GM23248 (cell line): ENCODE results near the gene RPL13. TPM values are rescaled to one million over a fixed set of nuclear protein-coding genes. Genes with fewer than 3 reads are reported as not detected.

ENCODE experiments used
- DNase-seq: peaks from one replicate; pipeline ENCODE4 v3.0.0-alpha.2; 2015
- H2AFZ ChIP-seq: fragments of 200-600 bp; sonication (generic); 2 replicates; pipeline ENCODE4 v1.6.1; 2016; ENCODE audit warnings: antibody characterized with exemption
- H3F3A ChIP-seq: fragments of 200-600 bp; sonication (generic); 2 replicates; pipeline ENCODE4 v1.6.1; 2016; ENCODE audit warnings: mild to moderate bottlenecking, antibody characterized with exemption, mixed run types; ENCODE audit not compliant: insufficient read depth
- H3K27ac ChIP-seq: fragments of 200-600 bp; sonication (generic); 2 replicates; pipeline ENCODE4 v1.5.1; 2016; ENCODE audit warnings: mild to moderate bottlenecking
- H3K27me3 ChIP-seq: fragments of 200-600 bp; sonication (generic); replicated peaks from 2 replicates; pipeline ENCODE4 v1.6.1; 2016; ENCODE audit warnings: mild to moderate bottlenecking; ENCODE audit not compliant: insufficient read depth
- H3K36me3 ChIP-seq: fragments of 200-600 bp; sonication (generic); 2 replicates; pipeline ENCODE4 v1.6.1; 2016; ENCODE audit warnings: low read depth, mild to moderate bottlenecking
- H3K4me1 ChIP-seq: fragments of 200-600 bp; sonication (generic); 2 replicates; pipeline ENCODE4 v1.6.1; 2016; ENCODE audit warnings: mild to moderate bottlenecking; ENCODE audit not compliant: insufficient read depth
- H3K4me2 ChIP-seq: fragments of 200-600 bp; sonication (generic); one replicate; pipeline ENCODE4 v1.6.1; 2016; ENCODE audit warnings: mild to moderate bottlenecking; ENCODE audit not compliant: unreplicated experiment
- H3K4me3 ChIP-seq: fragments of 200-600 bp; sonication (generic); 2 replicates; pipeline ENCODE4 v1.5.1; 2016; ENCODE audit warnings: mild to moderate bottlenecking
- H3K79me2 ChIP-seq: fragments of 200-600 bp; sonication (generic); 2 replicates; pipeline ENCODE4 v1.6.1; 2016; ENCODE audit warnings: mild to moderate bottlenecking; ENCODE audit not compliant: insufficient read depth
- H3K9ac ChIP-seq: fragments of 200-600 bp; sonication (generic); 2 replicates; pipeline ENCODE4 v1.6.1; 2016; ENCODE audit warnings: mild to moderate bottlenecking
- H3K9me2 ChIP-seq: fragments of 200-600 bp; sonication (generic); 2 replicates; pipeline ENCODE4 v1.6.1; 2016; ENCODE audit warnings: mixed run types, mild to moderate bottlenecking, moderate library complexity; ENCODE audit not compliant: insufficient read depth
- H3K9me3 ChIP-seq: fragments of 200-600 bp; sonication (generic); one replicate; pipeline ENCODE4 v1.6.1; 2017; ENCODE audit warnings: low read depth
- H4K20me1 ChIP-seq: fragments of 200-600 bp; sonication (generic); 2 replicates; pipeline ENCODE4 v1.6.0; 2016; ENCODE audit not compliant: insufficient read depth
- EZH2 ChIP-seq: fragments of 200-600 bp; sonication (generic); IDR thresholded peaks from 2 replicates; pipeline ENCODE4 v1.6.1; 2018; ENCODE audit warnings: antibody characterized with exemption, mild to moderate bottlenecking; ENCODE audit not compliant: insufficient read depth, poor library complexity, severe bottlenecking
- EZH2phosphoT487 ChIP-seq: fragments of 200-600 bp; sonication (generic); IDR thresholded peaks from 2 replicates; pipeline ENCODE4 v1.6.1; 2018; ENCODE audit warnings: antibody characterized with exemption, moderate library complexity, mild to moderate bottlenecking, low read depth; ENCODE audit not compliant: insufficient read depth
- WGBS, 2 experiments: methylation state at CpG; one replicate each; pipeline ENCODE4 v1.1.6; 2015 to 2017; ENCODE audit warnings: low lambda C conversion rate in 2 of 2, low coverage in 1 of 2; ENCODE audit errors: missing lambda C conversion rate in 2 of 2; 5-methylcytosine and 5-hydroxymethylcytosine counted together
- in situ Hi-C: fragments of 300-500 bp; cut with MboI; formaldehyde crosslinking; loops from 2 replicates; pipeline ENCODE4 v1.15.0; 2020
- polyA plus RNA-seq: library from polyadenylated mRNA; unstranded; fragments of >200 nt; fragmentation: Nextera tagmentation; extraction: Ambion mirVana; gene quantifications from 2 replicates; pipeline ENCODE4 v1.2.1, GENCODE V29; 2016
- total RNA-seq: library from RNA; depleted of rRNA; stranded (reverse); fragments of >200 nt; shearing (Covaris generic); gene quantifications from 2 replicates; pipeline ENCODE4 v1.2.3, GENCODE V29; 2014

The RPL13 gene
- total and polyA plus RNA-seq, 2 experiments from 2014 or later, result 1,418 to 3,580 TPM

- no peak for DNase-seq
- H3K36me3 ChIP-seq, result peaks cover 11% of the 10 kb centered on the region
- no peaks in the 10 kb centered on the region for H3K9me3 ChIP-seq
- H3K9ac ChIP-seq, result no peak overlapping the region
- no peaks in the 10 kb centered on the region for H4K20me1 ChIP-seq
- H3K27me3 ChIP-seq, result no peaks in the 10 kb centered on the region
- no peak overlapping the region for H3K4me3 ChIP-seq
- no peak overlapping the region for H3K4me2 ChIP-seq
- H3K27ac ChIP-seq, result no peak overlapping the region
- no peaks in the 10 kb centered on the region for H3K4me1 ChIP-seq
- in situ Hi-C loops, result no loop called here
- H3K79me2 ChIP-seq, result peaks cover 10% of the 10 kb centered on the region
- H3K9me2 ChIP-seq, result no peaks in the 10 kb centered on the region
- WGBS, 2 experiments, result 95 to 98% methylated on average over 9 to 24 of the region's 24 CpGs
- no peak overlapping the region for H2AFZ ChIP-seq
- H3F3A ChIP-seq, result no peaks in the 10 kb centered on the region
- TF ChIP-seq EZH2 (no peak), EZH2phosphoT487 (no peak)
These were observed 24.1 kb upstream of the RPL13 start for GRCh38 chr16:89536371-89536770.

GRCh38 chr16:89536886-89537548 lies 23.5 kb upstream of the RPL13 start:
- in situ Hi-C loops, result no loop called here
- Histone ChIP-seq H3K9ac (no peak overlapping the region), H3K27ac (no peak overlapping the region), H3K36me3 (peaks cover 11% of the 10 kb centered on the region), H4K20me1 (no peaks in the 10 kb centered on the region), H3K79me2 (peaks cover 10% of the 10 kb centered on the region), H3K4me1 (no peaks in the 10 kb centered on the region), H3K4me2 (no peak overlapping the region), H3K9me2 (no peaks in the 10 kb centered on the region), H2AFZ (no peak overlapping the region), H3K9me3 (no peaks in the 10 kb centered on the region), H3K27me3 (no peaks in the 10 kb centered on the region), H3F3A (no peaks in the 10 kb centered on the region), H3K4me3 (no peak overlapping the region)
- DNase-seq, result no peak
- TF ChIP-seq EZH2phosphoT487 (no peak), EZH2 (no peak)
- 93 to 96% methylated on average over 33 to 36 of the region's 36 CpGs for WGBS, 2 experiments

GRCh38 chr16:89537549-89537925 lies 22.9 kb upstream of the RPL13 start:
- Histone ChIP-seq H3K9me3 (no peaks in the 10 kb centered on the region), H3K9ac (no peak overlapping the region), H2AFZ (no peak overlapping the region), H3K27ac (no peak overlapping the region), H3K27me3 (no peaks in the 10 kb centered on the region), H3K36me3 (peaks cover 11% of the 10 kb centered on the region), H3K4me3 (no peak overlapping the region), H4K20me1 (no peaks in the 10 kb centered on the region), H3K4me1 (no peaks in the 10 kb centered on the region), H3K9me2 (no peaks in the 10 kb centered on the region), H3K4me2 (no peak overlapping the region), H3F3A (no peaks in the 10 kb centered on the region), H3K79me2 (peaks cover 10% of the 10 kb centered on the region)
- TF ChIP-seq EZH2 (no peak), EZH2phosphoT487 (no peak)
- in situ Hi-C loops, result no loop called here
- DNase-seq, result no peak
- WGBS, 2 experiments, result 92 to 98% methylated on average over 7 of the region's 7 CpGs

- H2AFZ ChIP-seq, result no peak overlapping the region
- no peaks in the 10 kb centered on the region for H4K20me1 ChIP-seq
- H3K4me3 ChIP-seq, result no peak overlapping the region
- H3K79me2 ChIP-seq, result peaks cover 10% of the 10 kb centered on the region
- H3K9ac ChIP-seq, result no peak overlapping the region
- TF ChIP-seq EZH2 (no peak), EZH2phosphoT487 (no peak)
- H3K9me3 ChIP-seq, result no peaks in the 10 kb centered on the region
- H3K4me2 ChIP-seq, result no peak overlapping the region
- in situ Hi-C loops, result no loop called here
- peaks cover 10% of the 10 kb centered on the region for H3K36me3 ChIP-seq
- no peaks in the 10 kb centered on the region for H3K9me2 ChIP-seq
- no peaks in the 10 kb centered on the region for H3K27me3 ChIP-seq
- no peaks in the 10 kb centered on the region for H3K4me1 ChIP-seq
- H3K27ac ChIP-seq, result no peak overlapping the region
- no peak for DNase-seq
- 96 to 100% methylated on average over 12 of the region's 12 CpGs for WGBS, 2 experiments
- H3F3A ChIP-seq, result no peaks in the 10 kb centered on the region
These were observed 22.2 kb upstream of the RPL13 start for GRCh38 chr16:89538286-89538685.
